ENCODE data around the gene CCNL2. TPM values are rescaled to one million over a fixed set of nuclear protein-coding genes. Genes with fewer than 3 reads are reported as not detected.

CCNL2 gene
- total RNA-seq, 4 donors from 2014 or later: 311 to 362 (median 339) TPM

- Histone ChIP-seq H3K9me3 (no peaks in the 10 kb centered on the region), H3K36me3 (peaks cover 0 to 34% (median 3%) of the 10 kb centered on the region in 3 donors), H3K4me1 (peaks cover 0 to 63% (median 45%) of the 10 kb centered on the region in 4 donors), H3K4me3 (no peak overlapping the region), H3K27me3 (no peaks in the 10 kb centered on the region), H3K27ac (peak overlapping the region in 3 of 4 donors; percentile 60 to 91 (median 72))
- no peak for DNase-seq (ENCODE audit: low spot score in 2 of 2)
- 75 to 83% methylated on average over 8 to 16 of the region's 24 CpGs for WGBS, 2 donors
- TF ChIP-seq CTCF (IDR thresholded peaks at IDR 0.05) (no peak), POLR2A (IDR thresholded peaks at IDR 0.05) (no peak), EP300 (IDR thresholded peaks at IDR 0.05) (no peak)
These were observed 55.2 kb downstream of the CCNL2 start for GRCh38 chr1:1343811-1344421.

GRCh38 chr1:1342584-1343115 is 56.5 kb downstream of the CCNL2 start:
- Histone ChIP-seq H3K27me3 (no peaks in the 10 kb centered on the region), H3K4me3 (no peak overlapping the region), H3K4me1 (peaks cover 0 to 55% (median 37%) of the 10 kb centered on the region in 4 donors), H3K27ac (peak overlapping the region in 1 of 4 donors; percentile 27), H3K9me3 (no peaks in the 10 kb centered on the region), H3K36me3 (peaks cover 0 to 46% (median 14%) of the 10 kb centered on the region in 3 donors)
- 71 to 83% methylated on average over 16 to 17 of the region's 18 CpGs for WGBS, 2 donors
- no peak for DNase-seq (ENCODE audit: low spot score in 2 of 2)
- no peak for TF ChIP-seq POLR2A (IDR thresholded peaks at IDR 0.05)
- TF ChIP-seq EP300 (IDR thresholded peaks at IDR 0.05): no peak
- no peak for TF ChIP-seq CTCF (IDR thresholded peaks at IDR 0.05)

GRCh38 chr1:1342061-1342562 is 57.0 kb downstream of the CCNL2 start:
- peaks cover 0 to 49% (median 31%) of the 10 kb centered on the region in 4 donors for H3K4me1 ChIP-seq
- no peak overlapping the region for H3K27ac ChIP-seq
- 82 to 90% methylated on average over 9 to 27 of the region's 28 CpGs for WGBS, 2 donors
- no peak for DNase-seq (ENCODE audit: low spot score in 2 of 2)
- peaks cover 0 to 52% (median 15%) of the 10 kb centered on the region in 3 donors for H3K36me3 ChIP-seq
- H3K27me3 ChIP-seq: no peaks in the 10 kb centered on the region
- no peak overlapping the region for H3K4me3 ChIP-seq
- no peak for TF ChIP-seq CTCF (IDR thresholded peaks at IDR 0.05)
- TF ChIP-seq POLR2A (IDR thresholded peaks at IDR 0.05): no peak
- no peak for TF ChIP-seq EP300 (IDR thresholded peaks at IDR 0.05)
- H3K9me3 ChIP-seq: no peaks in the 10 kb centered on the region

- WGBS, 2 donors: 90 to 94% methylated on average over 3 to 11 of the region's 17 CpGs
- no peak overlapping the region for H3K4me3 ChIP-seq
- H3K27me3 ChIP-seq: no peaks in the 10 kb centered on the region
- H3K36me3 ChIP-seq: peaks cover 0 to 57% (median 15%) of the 10 kb centered on the region in 3 donors
- H3K4me1 ChIP-seq: peaks cover 0 to 44% (median 26%) of the 10 kb centered on the region in 4 donors
- H3K27ac ChIP-seq: no peak overlapping the region
- no peak for DNase-seq (ENCODE audit: low spot score in 2 of 2)
- H3K9me3 ChIP-seq: no peaks in the 10 kb centered on the region
- TF ChIP-seq CTCF (IDR thresholded peaks at IDR 0.05): no peak
- TF ChIP-seq EP300 (IDR thresholded peaks at IDR 0.05): no peak
- no peak for TF ChIP-seq POLR2A (IDR thresholded peaks at IDR 0.05)
These were observed 57.5 kb downstream of the CCNL2 start for GRCh38 chr1:1341549-1342021.
